ENCODE measurements around the gene DTD1.
"Not testable (repeated sequence)": the region's sequence is repeated elsewhere in the genome, so short reads cannot be mapped to it uniquely, and the experiment has no call there.

Gene DTD1

GRCh38 chr20:18740726-18741125, 152.9 kb downstream of the DTD1 start:
- no peak for DNase-seq (ENCODE audit: low read depth in 2 of 2)

- no peak for DNase-seq (ENCODE audit: low read depth in 2 of 2)
These were observed 155.0 kb downstream of the DTD1 start for GRCh38 chr20:18742841-18743240.

GRCh38 chr20:18743665-18744440, 156.0 kb downstream of the DTD1 start:
- no peak for DNase-seq (ENCODE audit: low read depth in 2 of 2)

- no peak for DNase-seq (ENCODE audit: low read depth in 2 of 2)
These were observed 159.2 kb downstream of the DTD1 start for GRCh38 chr20:18747090-18747489.

GRCh38 chr20:18748987-18749386, 161.1 kb downstream of the DTD1 start:
- no peak for DNase-seq (ENCODE audit: low read depth in 2 of 2)

- no peak for DNase-seq (ENCODE audit: low read depth in 2 of 2)
These were observed 161.7 kb downstream of the DTD1 start for GRCh38 chr20:18749528-18749927.

- DNase-seq (ENCODE audit: low read depth in 2 of 2) = no peak
These were observed 162.9 kb downstream of the DTD1 start for GRCh38 chr20:18750735-18751134.

GRCh38 chr20:18754030-18754652, 166.3 kb downstream of the DTD1 start:
- no peak for DNase-seq (ENCODE audit: low read depth in 2 of 2)

GRCh38 chr20:18754653-18755045, 166.8 kb downstream of the DTD1 start:
- DNase-seq (ENCODE audit: low read depth in 2 of 2) = no peak

- not testable (repeated sequence) for DNase-seq (ENCODE audit: low read depth in 2 of 2)
These were observed 173.0 kb downstream of the DTD1 start for GRCh38 chr20:18760852-18761251.

GRCh38 chr20:18767676-18768075, 179.8 kb downstream of the DTD1 start:
- no peak for DNase-seq (ENCODE audit: low read depth in 2 of 2)

- DNase-seq (ENCODE audit: low read depth in 2 of 2) = no peak
These were observed 185.7 kb downstream of the DTD1 start for GRCh38 chr20:18773566-18773965.

- no peak for DNase-seq (ENCODE audit: low read depth in 2 of 2)
These were observed 186.4 kb downstream of the DTD1 start for GRCh38 chr20:18774207-18774606.

- DNase-seq (ENCODE audit: low read depth in 2 of 2) = no peak
These were observed 187.8 kb downstream of the DTD1 start for GRCh38 chr20:18775633-18776032.

- no peak for DNase-seq (ENCODE audit: low read depth in 2 of 2)
These were observed 191.0 kb downstream of the DTD1 start for GRCh38 chr20:18778690-18779392.

GRCh38 chr20:18780385-18781130, 192.7 kb downstream of the DTD1 start:
- DNase-seq (ENCODE audit: low read depth in 2 of 2) = no peak

- no peak for DNase-seq (ENCODE audit: low read depth in 2 of 2)
These were observed 193.7 kb downstream of the DTD1 start for GRCh38 chr20:18781509-18781908.

GRCh38 chr20:18783385-18783959, 195.6 kb downstream of the DTD1 start:
- no peak for DNase-seq (ENCODE audit: low read depth in 2 of 2)

GRCh38 chr20:18787046-18787445, 199.2 kb downstream of the DTD1 start:
- not testable (repeated sequence) for DNase-seq (ENCODE audit: low read depth in 2 of 2)

GRCh38 chr20:18788021-18788420, 200.2 kb downstream of the DTD1 start:
- DNase-seq (ENCODE audit: low read depth in 2 of 2) = no peak

- DNase-seq (ENCODE audit: low read depth in 2 of 2) = no peak
These were observed 202.9 kb downstream of the DTD1 start for GRCh38 chr20:18790787-18791186.

All from activated CD4-positive, alpha-beta T cell treated with anti-CD3 and anti-CD28 coated beads for 24 hours (primary cell).